ENCODE data around the gene MGA.

DNA sequence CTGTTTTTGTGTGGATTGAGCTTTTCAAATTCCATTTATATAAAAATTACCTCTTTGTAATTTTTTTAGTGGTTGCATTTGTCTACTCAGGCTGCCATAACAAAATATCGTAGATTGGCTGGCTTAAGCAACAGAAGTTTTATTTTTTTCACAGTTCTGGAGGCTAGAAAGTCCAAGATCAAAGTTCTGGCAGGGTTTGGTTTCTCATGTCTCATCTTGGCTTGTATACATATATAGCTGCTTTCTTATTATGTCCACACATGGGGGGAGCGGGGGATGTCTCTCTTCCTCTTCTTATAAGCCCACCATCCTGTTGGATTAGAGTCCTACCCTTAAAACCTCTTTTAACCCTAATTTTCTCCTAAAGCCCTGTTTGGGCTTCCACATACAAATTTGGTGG lies 28.5 kb downstream of the MGA start:
- TF ChIP-seq, protein P1, sequence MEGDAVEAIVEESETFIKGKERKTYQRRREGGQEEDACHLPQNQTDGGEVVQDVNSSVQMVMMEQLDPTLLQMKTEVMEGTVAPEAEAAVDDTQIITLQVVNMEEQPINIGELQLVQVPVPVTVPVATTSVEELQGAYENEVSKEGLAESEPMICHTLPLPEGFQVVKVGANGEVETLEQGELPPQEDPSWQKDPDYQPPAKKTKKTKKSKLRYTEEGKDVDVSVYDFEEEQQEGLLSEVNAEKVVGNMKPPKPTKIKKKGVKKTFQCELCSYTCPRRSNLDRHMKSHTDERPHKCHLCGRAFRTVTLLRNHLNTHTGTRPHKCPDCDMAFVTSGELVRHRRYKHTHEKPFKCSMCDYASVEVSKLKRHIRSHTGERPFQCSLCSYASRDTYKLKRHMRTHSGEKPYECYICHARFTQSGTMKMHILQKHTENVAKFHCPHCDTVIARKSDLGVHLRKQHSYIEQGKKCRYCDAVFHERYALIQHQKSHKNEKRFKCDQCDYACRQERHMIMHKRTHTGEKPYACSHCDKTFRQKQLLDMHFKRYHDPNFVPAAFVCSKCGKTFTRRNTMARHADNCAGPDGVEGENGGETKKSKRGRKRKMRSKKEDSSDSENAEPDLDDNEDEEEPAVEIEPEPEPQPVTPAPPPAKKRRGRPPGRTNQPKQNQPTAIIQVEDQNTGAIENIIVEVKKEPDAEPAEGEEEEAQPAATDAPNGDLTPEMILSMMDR (IDR thresholded peaks at IDR 0.05; ENCODE audit: insufficient read depth, low read length, poor library complexity, severe bottlenecking): no peak
- no peak for TF ChIP-seq EZH2phosphoT487 (conservative IDR thresholded peaks at IDR 0.05; ENCODE audit: low read length)

Measured in SU-DHL-6 (cell line).